Activated CD8-positive, alpha-beta memory T cell treated with anti-CD3 and anti-CD28 coated beads for 4 hours (primary cell): ENCODE data around the gene TMEM170B.

Experiments
- DNase-seq, 2 donors: peaks; one replicate each; pipeline ENCODE4 v3.0.0-alpha.2; 2020; ENCODE audit warnings: low read depth in 2 of 2

TMEM170B gene

GRCh38 chr6:11585426-11586016, 48.0 kb downstream of the TMEM170B start:
- no peak for DNase-seq

- no peak for DNase-seq
These were observed 48.6 kb downstream of the TMEM170B start for GRCh38 chr6:11586117-11586516.

- no peak for DNase-seq
These were observed 49.0 kb downstream of the TMEM170B start for GRCh38 chr6:11586536-11586935.

- DNase-seq = no peak
These were observed 51.7 kb downstream of the TMEM170B start for GRCh38 chr6:11589261-11589660.

GRCh38 chr6:11592294-11592906, 54.9 kb downstream of the TMEM170B start:
- no peak for DNase-seq

- DNase-seq = no peak
These were observed 55.5 kb downstream of the TMEM170B start for GRCh38 chr6:11593096-11593495.

- DNase-seq = no peak
These were observed 58.4 kb downstream of the TMEM170B start for GRCh38 chr6:11595903-11596302.

- no peak for DNase-seq
These were observed 59.2 kb downstream of the TMEM170B start for GRCh38 chr6:11596640-11597237.

- no peak for DNase-seq
These were observed 61.1 kb downstream of the TMEM170B start for GRCh38 chr6:11598687-11599086.

- no peak for DNase-seq
These were observed 62.7 kb downstream of the TMEM170B start for GRCh38 chr6:11600251-11600650.

GRCh38 chr6:11601776-11602605, 64.4 kb downstream of the TMEM170B start:
- no peak for DNase-seq

GRCh38 chr6:11604215-11604614, 66.7 kb downstream of the TMEM170B start:
- DNase-seq = no peak

GRCh38 chr6:11604836-11605506, 67.4 kb downstream of the TMEM170B start:
- DNase-seq = no peak

- DNase-seq = no peak
These were observed 68.0 kb downstream of the TMEM170B start for GRCh38 chr6:11605507-11605905.

GRCh38 chr6:11606332-11606731, 68.8 kb downstream of the TMEM170B start:
- DNase-seq = no peak

- no peak for DNase-seq
These were observed 69.8 kb downstream of the TMEM170B start for GRCh38 chr6:11607383-11607782.

- no peak for DNase-seq
These were observed 71.2 kb downstream of the TMEM170B start for GRCh38 chr6:11608600-11609323.

- no peak for DNase-seq
These were observed 71.9 kb downstream of the TMEM170B start for GRCh38 chr6:11609324-11610071.

GRCh38 chr6:11613336-11613735, 75.8 kb downstream of the TMEM170B start:
- DNase-seq = no peak

GRCh38 chr6:11613858-11614257, 76.3 kb downstream of the TMEM170B start:
- DNase-seq = no peak
